Middle frontal gyrus (tissue), 1 donor: ENCODE data around the gene VRK2.
"Not testable (repeated sequence)": the region's sequence is repeated elsewhere in the genome, so short reads cannot be mapped to it uniquely, and the experiment has no call there.

Source experiments
- DNase-seq: peaks from one replicate; pipeline ENCODE4 v3.0.0-alpha.2; 2015; ENCODE audit warnings: low spot score; ENCODE audit errors: extremely low spot score

Gene VRK2

DNA sequence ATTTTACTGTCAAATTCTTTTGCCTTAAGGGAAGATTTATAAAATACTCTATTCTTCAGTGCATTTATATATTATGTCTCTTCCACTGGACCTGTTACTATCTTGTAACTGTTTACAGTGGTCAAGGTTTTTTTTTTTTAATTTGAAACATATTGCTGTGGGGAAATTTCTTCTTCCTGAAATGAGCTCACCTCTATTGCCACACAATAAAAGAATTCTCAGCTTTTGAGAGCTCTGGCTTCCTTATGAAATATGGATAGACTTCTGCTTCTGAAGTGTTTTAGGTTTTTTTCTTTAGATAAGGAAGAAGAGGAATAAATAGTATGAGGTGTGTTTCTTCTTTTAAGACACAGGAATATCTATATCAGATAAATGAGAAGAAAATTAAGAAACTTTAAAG, 7.7 kb downstream of the VRK2 start:
- DNase-seq = no peak

DNA sequence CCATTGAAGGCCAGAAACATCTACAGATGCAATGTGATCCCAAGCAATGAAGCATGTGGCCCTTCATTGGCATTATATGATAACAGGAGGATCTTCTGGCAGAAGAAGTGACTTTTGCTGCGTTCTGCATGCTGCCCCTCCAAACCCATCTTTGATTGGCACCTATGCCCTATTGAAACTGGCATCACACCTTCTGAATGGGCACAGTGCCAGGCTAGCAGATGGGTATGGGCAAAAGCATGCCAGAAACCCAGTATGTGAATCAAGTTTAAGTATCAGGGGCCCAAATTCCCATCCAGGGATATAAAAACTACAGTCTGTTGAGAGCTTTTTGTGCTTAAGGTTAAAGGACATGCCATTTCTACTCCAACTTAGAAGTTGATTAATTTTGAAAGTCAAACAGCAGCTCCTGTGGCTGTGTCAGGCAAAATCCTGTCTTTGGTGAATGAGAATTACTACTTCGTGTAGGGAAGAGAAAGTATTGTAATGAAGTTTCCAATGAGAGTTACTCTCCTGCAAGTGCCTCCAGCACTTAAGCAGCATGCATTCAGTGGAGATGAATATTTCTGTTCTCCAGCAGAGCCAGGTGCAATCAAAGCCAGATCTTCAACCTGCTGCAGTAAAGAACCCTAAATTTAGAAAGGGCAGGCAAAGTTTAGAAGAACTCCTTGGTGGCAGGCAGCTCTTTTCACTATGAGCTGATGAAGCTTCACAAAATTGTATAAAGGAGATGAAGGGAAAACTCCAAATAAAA, 8.6 kb downstream of the VRK2 start:
- DNase-seq = no peak

DNA sequence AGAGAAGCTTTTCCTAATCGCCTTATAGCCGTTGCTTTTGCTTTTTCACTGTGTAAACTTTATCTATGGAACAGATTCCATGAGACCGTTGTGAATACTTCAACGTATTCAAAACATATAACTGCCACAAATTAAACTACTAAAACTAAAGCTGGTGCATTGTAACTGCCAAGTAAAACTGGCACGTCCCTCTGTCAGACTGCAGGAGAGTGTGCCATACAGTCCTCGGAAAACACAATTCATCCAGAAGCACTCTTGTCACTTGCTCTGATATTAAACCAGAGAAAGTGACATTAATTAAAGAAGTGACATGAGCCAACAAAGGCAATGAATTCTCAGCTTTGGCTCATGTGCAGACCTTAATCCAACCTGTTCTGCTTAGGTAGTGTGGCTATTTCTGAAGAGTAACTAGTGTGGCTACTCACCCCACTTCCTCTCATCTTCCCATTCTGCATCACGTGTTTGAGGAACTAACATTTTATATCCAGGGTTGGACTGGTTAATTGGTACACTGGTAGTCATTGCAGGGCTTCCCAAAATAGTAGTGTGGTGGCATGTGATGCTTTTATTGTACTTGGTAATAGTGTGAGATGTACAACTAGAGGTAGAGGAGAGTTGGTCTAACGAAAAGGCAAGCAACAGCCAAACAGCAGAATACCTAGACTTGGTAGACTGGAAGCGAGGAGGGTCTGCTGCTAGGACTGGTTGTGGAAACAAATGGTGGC, 9.7 kb downstream of the VRK2 start:
- DNase-seq = no peak

DNA sequence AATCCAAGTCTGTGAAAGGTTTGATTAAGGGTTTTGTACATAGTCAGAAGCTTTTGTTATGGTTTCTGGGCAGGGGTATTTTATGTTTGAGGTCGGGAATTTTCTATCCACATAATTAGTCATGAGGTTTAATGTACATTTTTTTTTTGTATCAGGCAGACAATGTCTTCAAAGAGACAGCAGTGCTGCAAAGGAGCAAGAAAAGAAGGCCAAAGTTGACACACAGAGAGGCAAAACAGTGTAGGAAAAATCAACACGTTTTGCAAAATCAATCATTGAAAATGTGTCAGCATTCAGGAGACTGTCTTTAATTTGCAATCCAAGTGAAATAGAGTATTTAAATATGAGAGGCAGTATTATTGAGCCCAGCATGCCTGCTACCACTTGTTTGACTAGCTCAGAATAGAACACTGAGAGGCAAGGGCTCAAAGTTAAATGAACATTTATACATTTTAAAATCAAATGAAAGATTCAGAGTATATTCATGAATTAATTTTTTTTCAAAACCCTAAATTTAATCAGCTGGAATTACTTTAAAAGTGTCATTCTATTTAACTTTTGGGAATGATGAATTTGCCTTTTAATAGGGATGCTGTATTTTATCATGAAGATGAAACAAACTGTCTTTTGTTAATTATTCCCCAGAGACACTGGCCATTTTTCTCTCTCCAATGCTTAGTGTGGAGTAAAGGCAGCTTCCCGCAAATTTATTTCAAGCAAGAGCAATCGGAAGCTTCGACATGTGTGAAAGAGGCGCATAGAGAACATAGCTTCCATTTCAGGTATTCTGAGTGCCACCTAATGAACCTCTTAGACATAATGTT, 11.3 kb downstream of the VRK2 start:
- no peak for DNase-seq

DNA sequence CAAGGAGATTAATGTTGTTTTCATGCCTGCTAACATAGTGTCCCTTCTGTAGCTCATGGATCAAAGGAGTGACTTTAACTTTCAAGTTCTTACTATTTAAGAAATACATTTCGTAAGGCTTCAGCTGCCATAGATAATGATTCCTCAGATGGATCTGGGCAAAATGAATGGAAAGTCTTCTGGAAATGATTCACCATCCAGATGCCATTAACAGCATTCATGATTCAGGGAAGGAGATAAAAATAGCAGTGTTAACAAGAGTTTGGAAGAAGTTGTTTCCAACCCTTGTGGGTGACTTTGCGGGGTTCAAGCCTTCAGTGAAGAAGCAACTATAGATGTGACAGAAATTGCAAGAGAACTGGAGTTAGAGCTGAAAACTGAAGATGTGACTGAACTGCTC, 17.0 kb downstream of the VRK2 start:
- no peak for DNase-seq

DNA sequence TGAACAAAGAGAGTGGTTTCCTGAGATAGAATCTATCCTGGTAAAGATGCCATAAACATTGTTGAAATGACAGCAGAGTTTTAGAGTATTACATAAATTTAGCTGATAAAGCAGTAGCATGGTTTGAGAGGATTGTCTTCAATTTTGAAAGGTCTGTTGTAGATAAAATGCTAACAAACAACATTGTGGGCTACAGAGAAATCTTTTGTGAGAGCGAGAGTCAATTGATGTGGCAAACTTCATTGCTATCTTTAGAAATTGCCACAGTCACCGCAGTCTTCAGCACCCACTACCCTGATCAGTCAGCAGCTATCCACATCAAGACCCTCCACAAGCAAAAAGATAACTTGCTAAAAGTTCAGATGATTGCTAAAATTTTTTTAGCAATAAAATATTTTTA, 17.5 kb downstream of the VRK2 start:
- DNase-seq = no peak

DNA sequence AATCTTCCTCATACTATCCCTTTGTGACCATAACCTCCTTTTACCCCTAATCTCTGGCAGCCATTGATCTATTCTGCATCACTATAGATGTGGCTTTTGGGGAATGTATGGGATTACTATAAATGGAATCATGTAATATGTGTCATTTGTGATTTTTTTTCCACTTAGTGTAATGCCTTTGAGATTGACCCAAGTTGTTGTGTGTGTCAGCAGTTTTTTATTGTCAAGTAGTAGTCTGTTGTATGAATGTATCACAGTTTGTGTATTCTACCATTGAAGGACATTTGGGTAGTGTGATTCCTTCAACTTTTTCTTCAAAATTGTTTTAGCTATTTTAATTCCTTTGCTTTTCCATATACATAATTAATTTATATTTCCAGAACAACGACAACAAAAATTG, 18.6 kb downstream of the VRK2 start:
- DNase-seq = no peak

DNA sequence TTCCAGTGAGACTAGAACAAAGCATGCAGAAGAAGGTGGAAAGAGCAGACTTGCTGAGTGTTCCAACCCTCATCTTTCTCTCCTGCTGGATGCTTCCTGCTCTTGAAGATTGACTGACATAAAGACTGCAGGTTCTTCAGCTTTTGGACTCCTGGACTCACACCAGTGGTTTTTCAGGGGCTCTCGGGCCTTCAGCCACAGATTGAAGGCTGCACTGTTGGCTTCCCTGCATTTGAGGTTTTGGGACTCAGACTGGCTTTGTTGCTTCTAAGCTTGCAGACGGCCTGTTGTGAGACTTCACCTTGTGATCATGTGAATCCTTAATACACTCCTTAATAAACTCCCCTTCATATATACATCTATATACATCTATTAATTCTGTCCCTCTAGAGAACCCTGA, 20.4 kb downstream of the VRK2 start:
- DNase-seq = no peak

DNA sequence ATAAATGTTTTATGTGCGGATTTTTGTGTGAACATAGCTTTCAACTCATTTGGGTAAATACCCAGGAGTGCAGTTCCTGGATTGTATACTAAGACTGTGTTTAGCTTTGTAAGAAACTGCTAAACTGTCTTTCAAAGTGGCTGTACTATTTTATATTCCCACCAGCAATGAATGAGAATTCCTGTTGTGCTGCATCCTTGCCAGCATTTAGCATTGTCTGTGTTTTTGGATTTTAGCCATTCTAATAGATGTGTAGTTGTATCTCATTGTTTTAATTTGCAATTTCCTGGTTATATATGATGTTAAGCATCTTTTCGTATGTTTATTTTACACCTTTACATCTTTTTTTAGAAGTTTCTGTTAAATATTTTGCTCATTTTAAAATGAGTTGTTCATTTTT, 24.2 kb downstream of the VRK2 start:
- DNase-seq = no peak

DNA sequence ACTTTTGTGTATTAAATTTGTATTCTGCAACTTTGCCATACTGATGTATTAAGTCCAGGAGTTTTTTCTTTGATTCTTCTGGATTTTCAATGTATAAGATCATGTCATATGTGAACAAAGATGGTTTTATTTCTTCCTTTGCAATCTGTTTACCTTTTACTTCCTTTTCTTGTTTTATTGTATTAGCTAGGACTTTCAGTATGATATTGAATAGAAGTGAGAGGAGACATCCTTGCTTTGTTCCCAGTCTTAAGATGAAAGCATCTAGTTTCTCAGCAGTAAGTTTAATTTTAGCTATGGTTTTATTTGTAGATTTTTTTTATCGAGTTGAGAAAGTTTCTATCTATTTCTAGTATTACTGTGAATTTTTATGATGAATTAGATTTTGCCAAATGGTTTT, 25.5 kb downstream of the VRK2 start:
- DNase-seq = no peak

DNA sequence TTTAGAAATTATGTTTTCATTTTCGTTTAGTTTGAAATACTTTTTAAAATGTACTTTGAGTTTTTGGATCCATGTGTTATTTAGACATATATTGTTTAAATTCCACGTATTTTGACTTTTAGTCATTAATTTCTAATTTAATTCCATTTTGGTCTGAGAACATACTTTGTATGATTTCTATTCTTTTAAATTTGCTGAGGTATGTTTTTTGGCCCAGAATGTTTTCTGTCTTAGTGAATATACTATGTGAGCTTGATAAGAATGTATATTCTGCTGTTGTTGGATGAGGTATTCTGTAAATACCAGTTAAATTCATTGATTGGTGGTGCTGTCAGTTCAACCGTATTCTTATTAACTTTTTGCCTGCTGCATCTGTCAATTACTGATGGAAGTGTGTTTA, 26.4 kb downstream of the VRK2 start:
- DNase-seq = no peak

DNA sequence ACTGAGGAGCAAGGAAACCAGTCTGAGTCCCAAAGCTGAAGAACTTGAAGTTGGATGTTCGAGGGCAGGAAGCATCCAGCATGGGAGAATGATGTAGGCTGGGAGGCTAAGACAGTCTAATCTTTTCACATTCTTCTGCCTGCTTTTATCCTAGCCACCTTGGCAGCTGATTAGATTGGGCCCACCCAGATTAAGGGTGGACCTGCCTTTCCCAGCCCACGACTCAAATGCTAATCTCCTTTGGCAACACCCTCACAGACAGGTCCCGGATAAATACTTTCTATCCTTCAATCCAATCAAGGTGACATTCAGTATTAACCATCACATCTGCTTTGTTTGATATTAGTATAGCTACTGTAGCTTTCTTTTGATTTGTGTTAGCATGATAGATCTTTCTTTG, 27.1 kb downstream of the VRK2 start:
- DNase-seq = no peak

DNA sequence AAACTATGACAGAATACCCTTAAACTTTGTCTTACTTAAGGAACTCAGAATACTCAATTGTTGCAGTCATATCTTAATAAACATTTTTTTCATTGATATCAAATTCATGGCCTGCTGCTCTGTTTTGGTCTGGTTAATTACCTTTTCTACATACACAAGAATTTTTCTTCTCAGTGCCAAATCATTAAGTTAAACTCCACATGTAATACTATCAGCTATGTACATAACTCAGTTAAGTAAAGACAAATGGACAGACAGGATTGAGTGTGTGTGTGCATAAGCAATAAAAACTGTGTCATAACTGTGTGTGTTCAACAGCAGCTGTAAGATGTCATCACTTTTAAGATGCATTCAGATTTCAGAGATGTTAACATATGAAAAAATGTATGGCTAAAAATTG, 34.4 kb downstream of the VRK2 start:
- DNase-seq = no peak

DNA sequence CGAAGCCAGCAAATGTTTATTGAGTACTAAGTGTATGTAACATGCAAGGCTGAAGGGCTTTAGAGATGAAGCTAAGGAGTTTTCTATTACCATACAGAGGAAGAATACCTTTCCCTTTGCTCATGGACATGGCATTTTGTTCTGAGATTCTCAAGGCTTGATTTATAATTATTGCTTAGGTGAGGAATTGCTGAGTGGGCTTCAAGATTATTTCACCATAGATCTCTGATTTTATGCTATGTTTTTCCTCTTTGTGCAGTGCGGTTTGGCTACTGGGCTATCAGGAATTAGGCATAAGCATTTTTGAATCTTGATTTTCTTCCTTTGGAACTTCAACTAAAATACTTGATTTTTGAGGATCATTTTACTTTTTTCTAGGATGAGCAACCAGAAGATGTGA, 42.5 kb downstream of the VRK2 start:
- DNase-seq = no peak

DNA sequence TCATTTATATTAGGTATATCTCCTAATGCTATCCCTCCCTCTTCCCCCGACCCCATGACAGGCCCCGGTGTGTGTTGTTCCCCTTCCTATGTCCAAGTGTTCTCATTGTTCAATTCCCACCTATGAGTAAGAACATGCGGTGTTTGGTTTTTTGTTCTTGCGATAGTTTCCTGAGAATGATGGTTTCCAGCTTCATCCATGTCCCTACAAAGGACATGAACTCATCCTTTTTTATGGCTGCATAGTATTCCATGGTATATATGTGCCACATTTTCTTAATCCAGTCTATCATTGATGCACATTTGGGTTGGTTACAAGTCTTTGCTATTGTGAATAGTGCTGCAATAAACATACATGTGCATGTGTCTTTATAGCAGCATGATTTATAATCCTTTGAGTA, 46.2 kb downstream of the VRK2 start:
- DNase-seq = not testable (repeated sequence)

DNA sequence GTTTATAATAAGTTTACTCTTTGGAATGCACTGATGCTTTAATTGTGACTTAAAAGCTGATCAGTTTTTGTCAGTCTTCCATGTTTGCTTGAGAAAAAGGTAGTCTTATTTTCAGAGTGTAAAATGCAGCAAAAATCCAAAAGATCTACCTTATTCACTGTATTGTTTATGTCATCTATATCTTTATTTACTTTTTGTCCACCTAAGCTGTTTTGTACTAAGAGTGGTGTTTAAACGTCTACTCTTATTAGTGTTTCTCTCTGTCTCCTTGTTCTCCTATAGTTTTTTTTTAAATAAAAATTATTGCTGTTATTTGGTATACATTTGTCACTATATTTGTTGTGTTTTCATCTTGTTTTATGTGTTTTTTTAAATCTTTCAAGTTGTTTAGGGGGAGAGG, 50.4 kb downstream of the VRK2 start:
- DNase-seq = no peak

DNA sequence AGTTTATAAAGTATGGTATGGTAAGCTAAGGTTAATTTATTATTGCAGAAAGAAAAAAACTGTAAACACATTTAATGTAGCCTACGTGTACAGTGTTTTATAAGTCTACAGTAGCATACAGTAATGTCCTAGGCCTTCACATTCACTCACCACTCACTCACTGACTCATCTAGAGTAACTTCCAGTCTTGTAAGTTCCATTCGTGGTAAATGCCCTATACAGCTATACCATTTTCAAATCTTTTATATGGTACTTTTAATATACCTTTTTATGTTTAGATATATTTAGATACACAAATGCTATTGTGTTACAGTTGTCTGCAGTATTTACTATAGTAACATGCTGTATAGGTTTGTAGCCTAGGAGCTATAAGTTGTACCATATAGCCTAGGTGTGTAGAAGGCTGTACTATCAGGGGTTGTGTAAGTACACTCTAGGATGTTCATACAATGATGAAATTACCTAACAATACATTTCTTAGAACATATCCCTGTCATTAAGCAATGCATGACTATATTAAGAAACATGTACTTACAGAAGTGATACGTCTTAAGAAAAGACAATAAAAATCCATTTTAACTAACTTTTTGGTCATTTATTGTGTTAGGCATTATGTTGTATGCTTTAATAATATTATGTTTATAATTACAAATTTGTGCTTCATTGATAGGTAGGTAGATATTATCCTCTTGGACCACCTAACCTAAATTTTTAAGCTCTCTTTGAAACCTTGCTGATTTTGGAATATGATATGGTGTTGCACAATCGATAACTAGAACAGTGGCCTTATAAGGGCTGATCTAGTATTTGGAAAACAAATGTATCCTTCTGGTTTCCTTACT, 51.9 kb downstream of the VRK2 start:
- no peak for DNase-seq

DNA sequence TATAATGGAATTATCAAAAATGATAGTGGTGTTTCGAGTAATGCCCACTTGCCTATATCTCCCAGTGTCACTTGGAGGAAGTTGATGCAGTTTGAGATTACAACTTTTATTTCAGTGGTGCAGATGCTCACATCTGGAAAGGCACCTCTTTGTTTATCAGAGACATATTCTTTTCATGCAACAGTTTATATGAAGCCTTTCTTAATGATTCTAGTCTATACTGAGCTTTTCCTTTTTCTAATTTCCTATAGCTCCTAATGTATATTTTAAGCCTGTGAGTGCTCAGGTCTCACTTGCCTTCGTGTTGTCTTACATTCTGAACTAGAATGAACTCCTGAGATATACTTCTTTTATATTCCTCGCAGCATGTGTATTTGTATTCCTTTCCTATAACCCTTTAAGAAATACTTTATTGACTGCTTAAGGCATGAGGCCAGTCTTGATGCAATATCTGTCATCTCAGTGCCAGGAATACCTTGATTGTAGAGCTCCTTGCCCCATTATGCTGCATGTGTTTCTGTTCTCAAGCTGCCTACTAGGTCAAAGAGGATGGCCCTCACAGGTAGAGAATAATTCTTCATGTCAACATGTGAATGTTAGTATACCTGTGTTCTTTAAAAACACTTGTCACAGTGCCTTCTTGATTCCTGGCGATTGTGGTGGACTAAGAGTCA, 52.6 kb downstream of the VRK2 start:
- no peak for DNase-seq

DNA sequence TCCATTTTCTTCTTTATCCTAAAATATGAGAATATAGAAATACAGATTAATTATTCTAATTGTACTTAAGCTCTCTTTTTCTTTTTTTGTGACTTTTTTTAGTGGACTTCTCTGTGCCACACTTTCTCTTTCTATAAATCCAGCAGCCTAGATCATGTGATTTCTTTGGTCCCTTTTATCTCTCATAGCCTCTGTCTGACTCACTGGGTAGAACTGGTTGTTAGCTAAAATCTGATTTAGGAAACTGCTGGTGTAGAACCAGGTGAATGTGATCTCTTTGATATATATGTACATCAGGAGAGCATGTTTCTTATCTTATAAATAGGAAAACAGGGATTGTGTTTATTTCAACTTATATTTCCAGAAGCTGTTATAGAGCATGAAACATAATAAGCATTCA, 54.9 kb downstream of the VRK2 start:
- no peak for DNase-seq

DNA sequence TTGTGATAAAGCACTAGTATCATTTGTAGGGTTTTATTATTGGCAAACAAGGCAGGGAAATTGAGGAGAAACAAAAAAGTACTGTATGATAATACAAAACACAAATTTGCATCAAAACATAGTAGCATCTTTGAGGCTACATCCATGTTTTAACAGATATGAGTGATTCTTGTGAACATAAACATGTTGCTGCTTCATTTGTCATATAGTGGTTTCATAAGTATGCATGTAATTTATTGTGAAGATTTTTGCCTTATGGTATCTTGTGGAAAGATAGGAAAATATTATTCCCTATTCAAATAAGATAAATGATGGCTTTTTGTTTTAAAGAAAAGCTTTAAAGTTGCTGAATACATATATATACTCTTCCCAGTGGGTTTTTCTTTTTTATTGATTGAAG, 60.3 kb downstream of the VRK2 start:
- DNase-seq = no peak
